Activated T-cell treated with anti-CD3 and anti-CD28 coated beads, Interleukin-2, amount 50 U/mL, for 4 hours (primary cell): ENCODE results near the gene RND1. TPM values are rescaled to one million over a fixed set of nuclear protein-coding genes. Genes with fewer than 3 reads are reported as not detected.
"Not testable (repeated sequence)": the region's sequence is repeated elsewhere in the genome, so short reads cannot be mapped to it uniquely, and the experiment has no call there.

ENCODE experiments used
- ATAC-seq, 2 donors: fragments of 200-7000 bp; cut with Tn5 transposase; one replicate each; pipeline ENCODE4 v1.10.0; 2021
- DNase-seq: peaks from one replicate; pipeline ENCODE4 v3.0.0-alpha.2; 2020
- H3K27me3 Mint-ChIP-seq: one replicate; pipeline ENCODE4 v1.8.0; 2021; ENCODE audit warnings: low read depth, mixed read lengths
- H3K36me3 Mint-ChIP-seq: one replicate; pipeline ENCODE4 v1.8.0; 2022; ENCODE audit warnings: mixed read lengths; ENCODE audit not compliant: insufficient read depth
- H3K4me1 Mint-ChIP-seq: one replicate; pipeline ENCODE4 v1.8.0; 2021; ENCODE audit warnings: low read depth, mixed read lengths
- H3K4me3 Mint-ChIP-seq: one replicate; pipeline ENCODE4 v1.8.0; 2021; ENCODE audit warnings: mild to moderate bottlenecking, moderate library complexity, mixed read lengths
- H3K9me3 Mint-ChIP-seq: one replicate; pipeline ENCODE4 v1.8.0; 2021; ENCODE audit warnings: mixed read lengths
- total RNA-seq, 3 donors: library from RNA; stranded (reverse); gene quantifications; one replicate each; pipeline ENCODE4 v1.2.1, GENCODE V29; 2021

Gene RND1
- 1 to 10 TPM; 1.3 to 2.2 (median 2.0) TPM for total RNA-seq

- H3K4me3 Mint-ChIP-seq = peak within 1 kb of the TSS; percentile 86
- H3K36me3 Mint-ChIP-seq = no peaks in the 10 kb centered on the region
- peak; percentile 98 for ATAC-seq
- H3K27me3 Mint-ChIP-seq = peaks cover 23% of the 10 kb centered on the region
- DNase-seq = peak; percentile 78
- peaks cover 26% of the 10 kb centered on the region for H3K4me1 Mint-ChIP-seq
- H3K9me3 Mint-ChIP-seq = no peaks in the 10 kb centered on the region
These were observed at the start of gene RND1 for GRCh38 chr12:48865281-48866051. Gene RND1, minus strand, starts transcription at chr12:48865870. Its CDS starts 103 bp downstream, at chr12:48865767.

- no peaks in the 10 kb centered on the region for H3K9me3 Mint-ChIP-seq
- H3K4me3 Mint-ChIP-seq = no peak overlapping the region
- DNase-seq = no peak
- no peaks in the 10 kb centered on the region for H3K36me3 Mint-ChIP-seq
- H3K27me3 Mint-ChIP-seq = no peaks in the 10 kb centered on the region
- H3K4me1 Mint-ChIP-seq = no peaks in the 10 kb centered on the region
- no peak for ATAC-seq
These were observed 44.5 kb upstream of the RND1 start for GRCh38 chr12:48910196-48910595.

GRCh38 chr12:48909698-48910097 lies 44.0 kb upstream of the RND1 start:
- H3K4me3 Mint-ChIP-seq, H3K9me3 Mint-ChIP-seq, ATAC-seq, H3K4me1 Mint-ChIP-seq, H3K27me3 Mint-ChIP-seq, DNase-seq, H3K36me3 Mint-ChIP-seq: not testable (repeated sequence)

- Mint-ChIP-seq H3K27me3 (peaks cover 2% of the 10 kb centered on the region), H3K9me3 (no peaks in the 10 kb centered on the region), H3K36me3 (no peaks in the 10 kb centered on the region), H3K4me1 (peaks cover 9% of the 10 kb centered on the region), H3K4me3 (no peak overlapping the region)
- no peak for DNase-seq
- no peak for ATAC-seq
These were observed 41.6 kb upstream of the RND1 start for GRCh38 chr12:48907245-48907644.

- Mint-ChIP-seq H3K4me1 (peaks cover 9% of the 10 kb centered on the region), H3K4me3 (peak overlapping the region; percentile 74), H3K9me3 (no peaks in the 10 kb centered on the region), H3K27me3 (peaks cover 2% of the 10 kb centered on the region), H3K36me3 (no peaks in the 10 kb centered on the region)
- ATAC-seq = peak; percentile 99 to 100
- peak; percentile 82 for DNase-seq
These were observed 38.3 kb upstream of the RND1 start for GRCh38 chr12:48903982-48904411.

- Mint-ChIP-seq H3K4me3 (peak overlapping the region; percentile 61), H3K4me1 (peaks cover 9% of the 10 kb centered on the region), H3K27me3 (peaks cover 2% of the 10 kb centered on the region), H3K36me3 (no peaks in the 10 kb centered on the region), H3K9me3 (no peaks in the 10 kb centered on the region)
- ATAC-seq = no peak
- no peak for DNase-seq
These were observed 37.8 kb upstream of the RND1 start for GRCh38 chr12:48903363-48903981.

GRCh38 chr12:48901278-48901677 lies 35.6 kb upstream of the RND1 start:
- peaks cover 9% of the 10 kb centered on the region for H3K4me1 Mint-ChIP-seq
- H3K4me3 Mint-ChIP-seq = no peak overlapping the region
- peaks cover 2% of the 10 kb centered on the region for H3K27me3 Mint-ChIP-seq
- no peaks in the 10 kb centered on the region for H3K9me3 Mint-ChIP-seq
- ATAC-seq (peak; percentile 17 to 51), DNase-seq (no peak)
- no peaks in the 10 kb centered on the region for H3K36me3 Mint-ChIP-seq

GRCh38 chr12:48899651-48900050 lies 34.0 kb upstream of the RND1 start:
- Mint-ChIP-seq H3K36me3 (no peaks in the 10 kb centered on the region), H3K27me3 (peaks cover 2% of the 10 kb centered on the region), H3K9me3 (no peaks in the 10 kb centered on the region), H3K4me3 (no peak overlapping the region), H3K4me1 (peaks cover 9% of the 10 kb centered on the region)
- no peak for DNase-seq
- ATAC-seq = no peak

GRCh38 chr12:48894271-48894670 lies 28.6 kb upstream of the RND1 start:
- Mint-ChIP-seq H3K27me3 (peaks cover 20% of the 10 kb centered on the region), H3K4me3 (no peak overlapping the region), H3K4me1 (peaks cover 2% of the 10 kb centered on the region), H3K9me3 (no peaks in the 10 kb centered on the region), H3K36me3 (no peaks in the 10 kb centered on the region)
- ATAC-seq (no peak), DNase-seq (no peak)

GRCh38 chr12:48890657-48891418 lies 25.2 kb upstream of the RND1 start:
- H3K4me1 Mint-ChIP-seq = peaks cover 2% of the 10 kb centered on the region
- peaks cover 20% of the 10 kb centered on the region for H3K27me3 Mint-ChIP-seq
- no peak overlapping the region for H3K4me3 Mint-ChIP-seq
- no peaks in the 10 kb centered on the region for H3K9me3 Mint-ChIP-seq
- DNase-seq = peak; percentile 72
- peak; percentile 98 to 99 for ATAC-seq
- no peaks in the 10 kb centered on the region for H3K36me3 Mint-ChIP-seq

GRCh38 chr12:48889679-48890078 lies 24.0 kb upstream of the RND1 start:
- DNase-seq (no peak), ATAC-seq (no peak)
- Mint-ChIP-seq H3K36me3 (no peaks in the 10 kb centered on the region), H3K27me3 (peaks cover 20% of the 10 kb centered on the region), H3K4me1 (peaks cover 2% of the 10 kb centered on the region), H3K4me3 (no peak overlapping the region), H3K9me3 (no peaks in the 10 kb centered on the region)

GRCh38 chr12:48883305-48884161 lies 17.9 kb upstream of the RND1 start:
- no peak for DNase-seq
- no peak for ATAC-seq
- H3K4me1 Mint-ChIP-seq = peaks cover 4% of the 10 kb centered on the region
- H3K36me3 Mint-ChIP-seq = no peaks in the 10 kb centered on the region
- peaks cover 25% of the 10 kb centered on the region for H3K27me3 Mint-ChIP-seq
- no peaks in the 10 kb centered on the region for H3K9me3 Mint-ChIP-seq
- H3K4me3 Mint-ChIP-seq = no peak overlapping the region

GRCh38 chr12:48882972-48883304 lies 17.3 kb upstream of the RND1 start:
- Mint-ChIP-seq H3K4me1 (peaks cover 4% of the 10 kb centered on the region), H3K36me3 (no peaks in the 10 kb centered on the region), H3K4me3 (no peak overlapping the region), H3K9me3 (no peaks in the 10 kb centered on the region), H3K27me3 (peaks cover 25% of the 10 kb centered on the region)
- DNase-seq (no peak), ATAC-seq (no peak)

GRCh38 chr12:48882315-48882687 lies 16.6 kb upstream of the RND1 start:
- peaks cover 25% of the 10 kb centered on the region for H3K27me3 Mint-ChIP-seq
- H3K4me3 Mint-ChIP-seq = no peak overlapping the region
- peaks cover 4% of the 10 kb centered on the region for H3K4me1 Mint-ChIP-seq
- ATAC-seq (no peak), DNase-seq (no peak)
- H3K9me3 Mint-ChIP-seq = no peaks in the 10 kb centered on the region
- H3K36me3 Mint-ChIP-seq = no peaks in the 10 kb centered on the region
